ENCODE results near the gene OR5M8. TPM values are rescaled to one million over a fixed set of nuclear protein-coding genes. Genes with fewer than 3 reads are reported as not detected.

The OR5M8 gene
- polyA plus RNA-seq (ENCODE audit: low read depth in 6 of 6) = not detected

- no peaks in the 10 kb centered on the region for H3K4me1 Mint-ChIP-seq
- H3K4me3 Mint-ChIP-seq = no peak within 1 kb of the TSS
- no peaks in the 10 kb centered on the region for H3K36me3 Mint-ChIP-seq
- DNase-seq (no peak), ATAC-seq (ENCODE audit: low read depth in 2 of 2) (no peak)
- peaks cover 2 to 16% (median 5%) of the 10 kb centered on the region in 7 donors for H3K9me3 Mint-ChIP-seq
- no peaks in the 10 kb centered on the region for H3K27me3 Mint-ChIP-seq
- peak within 1 kb of the TSS in 1 of 6 donors; percentile 85 for H3K27ac Mint-ChIP-seq
Measured at GRCh38 chr11:56491270-56491669, at the start of gene OR5M8. Gene OR5M8, minus strand, starts transcription at chr11:56491370. Its CDS starts 0 bp downstream, at chr11:56491370.

GRCh38 chr11:56533054-56533740, 42.0 kb upstream of the OR5M8 start:
- no peak overlapping the region for H3K4me3 Mint-ChIP-seq
- peaks cover 0 to 5% (median 3%) of the 10 kb centered on the region in 7 donors for H3K9me3 Mint-ChIP-seq
- no peaks in the 10 kb centered on the region for H3K36me3 Mint-ChIP-seq
- H3K4me1 Mint-ChIP-seq = no peaks in the 10 kb centered on the region
- H3K27ac Mint-ChIP-seq = no peak overlapping the region
- no peak for DNase-seq
- no peak for ATAC-seq (ENCODE audit: low read depth in 2 of 2)
- no peaks in the 10 kb centered on the region for H3K27me3 Mint-ChIP-seq

- Mint-ChIP-seq H3K4me3 (no peak overlapping the region), H3K36me3 (no peaks in the 10 kb centered on the region), H3K27me3 (no peaks in the 10 kb centered on the region), H3K27ac (no peak overlapping the region), H3K9me3 (peaks cover 0 to 5% (median 3%) of the 10 kb centered on the region in 7 donors), H3K4me1 (no peaks in the 10 kb centered on the region)
- ATAC-seq (ENCODE audit: low read depth in 2 of 2) (no peak), DNase-seq (no peak)
Measured at GRCh38 chr11:56531856-56532255, 40.7 kb upstream of the OR5M8 start.

GRCh38 chr11:56522008-56522407, 30.8 kb upstream of the OR5M8 start:
- no peaks in the 10 kb centered on the region for H3K4me1 Mint-ChIP-seq
- ATAC-seq (ENCODE audit: low read depth in 2 of 2) (no peak), DNase-seq (no peak)
- peaks cover 0 to 8% (median 2%) of the 10 kb centered on the region in 7 donors for H3K9me3 Mint-ChIP-seq
- H3K27me3 Mint-ChIP-seq = no peaks in the 10 kb centered on the region
- no peak overlapping the region for H3K27ac Mint-ChIP-seq
- H3K4me3 Mint-ChIP-seq = no peak overlapping the region
- H3K36me3 Mint-ChIP-seq = no peaks in the 10 kb centered on the region

GRCh38 chr11:56513280-56513679, 22.1 kb upstream of the OR5M8 start:
- DNase-seq (no peak), ATAC-seq (ENCODE audit: low read depth in 2 of 2) (no peak)
- H3K9me3 Mint-ChIP-seq = peaks cover 0 to 5% (median 0%) of the 10 kb centered on the region in 7 donors
- H3K4me3 Mint-ChIP-seq = no peak overlapping the region
- no peaks in the 10 kb centered on the region for H3K36me3 Mint-ChIP-seq
- H3K27ac Mint-ChIP-seq = peak overlapping the region in 1 of 6 donors; percentile 72
- no peaks in the 10 kb centered on the region for H3K4me1 Mint-ChIP-seq
- no peaks in the 10 kb centered on the region for H3K27me3 Mint-ChIP-seq

GRCh38 chr11:56509439-56509838, 18.3 kb upstream of the OR5M8 start:
- H3K27ac Mint-ChIP-seq = no peak overlapping the region
- H3K4me1 Mint-ChIP-seq = no peaks in the 10 kb centered on the region
- no peak for ATAC-seq (ENCODE audit: low read depth in 2 of 2)
- DNase-seq = no peak
- no peaks in the 10 kb centered on the region for H3K27me3 Mint-ChIP-seq
- no peaks in the 10 kb centered on the region for H3K36me3 Mint-ChIP-seq
- H3K9me3 Mint-ChIP-seq = peaks cover 0 to 5% (median 3%) of the 10 kb centered on the region in 7 donors
- no peak overlapping the region for H3K4me3 Mint-ChIP-seq

GRCh38 chr11:56497010-56497409, 5.8 kb upstream of the OR5M8 start:
- Mint-ChIP-seq H3K27me3 (no peaks in the 10 kb centered on the region), H3K36me3 (no peaks in the 10 kb centered on the region), H3K4me3 (no peak overlapping the region), H3K9me3 (peaks cover 0 to 23% (median 5%) of the 10 kb centered on the region in 7 donors), H3K27ac (no peak overlapping the region), H3K4me1 (no peaks in the 10 kb centered on the region)
- ATAC-seq (ENCODE audit: low read depth in 2 of 2) = no peak
- no peak for DNase-seq

- Mint-ChIP-seq H3K4me1 (no peaks in the 10 kb centered on the region), H3K4me3 (no peak overlapping the region), H3K9me3 (peaks cover 0 to 23% (median 7%) of the 10 kb centered on the region in 7 donors), H3K27ac (no peak overlapping the region), H3K27me3 (no peaks in the 10 kb centered on the region), H3K36me3 (no peaks in the 10 kb centered on the region)
- DNase-seq (no peak), ATAC-seq (ENCODE audit: low read depth in 2 of 2) (no peak)
Measured at GRCh38 chr11:56495117-56495516, 3.9 kb upstream of the OR5M8 start.

- ATAC-seq (ENCODE audit: low read depth in 2 of 2) = no peak
- H3K27ac Mint-ChIP-seq = no peak overlapping the region
- no peak overlapping the region for H3K4me3 Mint-ChIP-seq
- H3K4me1 Mint-ChIP-seq = no peaks in the 10 kb centered on the region
- H3K9me3 Mint-ChIP-seq = peaks cover 0 to 13% (median 3%) of the 10 kb centered on the region in 7 donors
- no peaks in the 10 kb centered on the region for H3K36me3 Mint-ChIP-seq
- no peaks in the 10 kb centered on the region for H3K27me3 Mint-ChIP-seq
- no peak for DNase-seq
Measured at GRCh38 chr11:56486801-56487200, 4.4 kb downstream of the OR5M8 start.

- H3K36me3 Mint-ChIP-seq = no peaks in the 10 kb centered on the region
- no peak for ATAC-seq (ENCODE audit: low read depth in 2 of 2)
Measured at GRCh38 chr11:56474729-56475235, 16.4 kb downstream of the OR5M8 start.

GRCh38 chr11:56473252-56473651, 17.9 kb downstream of the OR5M8 start, which contains the start of gene OR5M3:
Gene OR5M3, minus strand, starts transcription at chr11:56473352. Its CDS starts 2,855 bp downstream, at chr11:56470497.
- peaks cover 0 to 3% (median 0%) of the 10 kb centered on the region in 7 donors for H3K9me3 Mint-ChIP-seq
- no peak within 1 kb of the TSS for H3K4me3 Mint-ChIP-seq
- no peaks in the 10 kb centered on the region for H3K27me3 Mint-ChIP-seq
- no peaks in the 10 kb centered on the region for H3K4me1 Mint-ChIP-seq
- H3K36me3 Mint-ChIP-seq = no peaks in the 10 kb centered on the region
- no peak within 1 kb of the TSS for H3K27ac Mint-ChIP-seq
- ATAC-seq (ENCODE audit: low read depth in 2 of 2) (no peak), DNase-seq (no peak)

More at GRCh38 chr11:56474729-56475235, 16.4 kb downstream of the OR5M8 start:
- Mint-ChIP-seq H3K27me3 (no peaks in the 10 kb centered on the region), H3K9me3 (peaks cover 0 to 5% (median 0%) of the 10 kb centered on the region in 7 donors), H3K4me1 (no peaks in the 10 kb centered on the region), H3K27ac (no peak overlapping the region), H3K4me3 (no peak overlapping the region)
- DNase-seq = no peak

GRCh38 chr11:56457076-56457475, 34.1 kb downstream of the OR5M8 start:
- no peak for DNase-seq
- Mint-ChIP-seq H3K27ac (no peak overlapping the region), H3K9me3 (peaks cover 2 to 9% (median 5%) of the 10 kb centered on the region in 7 donors), H3K4me1 (no peaks in the 10 kb centered on the region), H3K36me3 (no peaks in the 10 kb centered on the region), H3K4me3 (no peak overlapping the region), H3K27me3 (no peaks in the 10 kb centered on the region)
- ATAC-seq (ENCODE audit: low read depth in 2 of 2) = no peak

- H3K36me3 Mint-ChIP-seq = no peaks in the 10 kb centered on the region
- peaks cover 0 to 7% (median 3%) of the 10 kb centered on the region in 7 donors for H3K9me3 Mint-ChIP-seq
- H3K4me3 Mint-ChIP-seq = no peak overlapping the region
- H3K27me3 Mint-ChIP-seq = no peaks in the 10 kb centered on the region
- H3K4me1 Mint-ChIP-seq = no peaks in the 10 kb centered on the region
- DNase-seq (no peak), ATAC-seq (ENCODE audit: low read depth in 2 of 2) (no peak)
- no peak overlapping the region for H3K27ac Mint-ChIP-seq
Measured at GRCh38 chr11:56453521-56453920, 37.6 kb downstream of the OR5M8 start.
